Hematopoietic multipotent progenitor cell treated with erythropoietin and hydrocortisone succinate and interleukin-3 and kit ligand, for 4 days (in vitro differentiated cells): ENCODE measurements around the gene CNOT6.
A peak's percentile ranks its signal among the peaks of the same experiment; 100 is the strongest.

Experiments
- DNase-seq: peaks from one replicate; pipeline ENCODE4 v3.0.0-alpha.2; 2015

The CNOT6 gene

GRCh38 chr5:180602481-180603075 lies 108.4 kb downstream of the CNOT6 start:
- DNase-seq: no peak

DNA sequence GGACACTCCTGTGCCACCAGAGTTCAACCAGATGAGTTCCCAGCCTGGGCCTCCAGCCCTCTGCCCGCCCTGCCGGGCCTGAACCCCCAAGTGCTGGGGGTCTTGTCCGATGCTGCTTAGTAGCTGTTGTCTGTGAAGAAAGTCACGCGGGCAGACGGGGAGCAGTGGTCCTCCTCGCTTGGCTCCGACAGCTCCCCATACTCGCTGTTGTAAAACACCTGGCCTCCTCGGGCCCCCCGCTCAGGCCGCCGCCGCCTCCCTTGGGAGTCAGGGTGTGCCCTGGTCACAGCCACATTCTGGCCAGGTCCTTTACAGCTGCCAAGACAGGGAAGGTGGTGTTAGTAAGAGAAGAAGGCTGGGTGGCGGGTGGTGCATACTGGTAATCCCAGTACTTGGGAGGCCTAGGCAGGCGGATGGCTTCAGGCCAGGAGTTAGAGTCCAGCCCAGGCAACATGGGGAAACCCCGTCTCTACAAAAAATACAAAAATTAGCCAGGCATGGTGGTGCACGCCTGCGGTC lies 109.0 kb downstream of the CNOT6 start:
- DNase-seq: no peak

- no peak for DNase-seq
Observed at GRCh38 chr5:180604271-180604670, 110.1 kb downstream of the CNOT6 start.

GRCh38 chr5:180605554-180606214 lies 111.5 kb downstream of the CNOT6 start:
- peak; percentile 81 for DNase-seq

GRCh38 chr5:180606215-180606785 lies 112.1 kb downstream of the CNOT6 start:
- DNase-seq: no peak

DNA sequence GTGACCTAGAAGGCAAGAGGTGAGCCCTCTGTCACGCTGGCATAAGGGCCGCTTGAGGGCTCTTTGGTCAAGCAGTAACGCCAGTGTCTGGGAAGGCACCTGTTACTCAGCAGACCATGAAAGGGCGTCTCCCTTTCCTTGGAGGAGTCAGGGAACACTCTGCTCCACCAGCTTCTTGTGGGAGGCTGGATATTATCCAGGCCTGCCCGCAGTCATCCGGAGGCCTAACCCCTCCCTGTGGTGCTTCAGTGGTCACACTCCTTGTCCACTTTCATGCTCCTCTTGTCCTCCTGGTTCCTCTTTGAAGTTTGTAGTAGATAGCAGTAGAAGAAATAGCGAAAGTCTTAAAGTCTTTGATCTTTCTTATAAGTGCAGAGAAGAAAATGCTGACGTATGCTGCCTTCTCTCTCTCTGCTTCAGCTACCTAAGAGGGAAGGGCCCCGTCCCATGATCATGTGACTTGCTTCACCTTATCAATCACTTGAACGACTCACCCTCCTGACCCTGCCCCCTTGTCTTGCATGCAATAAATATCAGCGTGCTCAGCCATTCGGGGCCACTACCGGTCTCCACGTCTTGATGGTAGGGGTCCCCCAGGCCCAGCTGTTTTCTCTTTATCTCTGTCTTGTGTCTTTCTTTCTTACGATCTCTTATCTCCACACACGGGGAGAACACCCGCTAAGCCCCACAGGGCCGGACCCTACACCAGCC lies 113.8 kb downstream of the CNOT6 start:
- no peak for DNase-seq

DNA sequence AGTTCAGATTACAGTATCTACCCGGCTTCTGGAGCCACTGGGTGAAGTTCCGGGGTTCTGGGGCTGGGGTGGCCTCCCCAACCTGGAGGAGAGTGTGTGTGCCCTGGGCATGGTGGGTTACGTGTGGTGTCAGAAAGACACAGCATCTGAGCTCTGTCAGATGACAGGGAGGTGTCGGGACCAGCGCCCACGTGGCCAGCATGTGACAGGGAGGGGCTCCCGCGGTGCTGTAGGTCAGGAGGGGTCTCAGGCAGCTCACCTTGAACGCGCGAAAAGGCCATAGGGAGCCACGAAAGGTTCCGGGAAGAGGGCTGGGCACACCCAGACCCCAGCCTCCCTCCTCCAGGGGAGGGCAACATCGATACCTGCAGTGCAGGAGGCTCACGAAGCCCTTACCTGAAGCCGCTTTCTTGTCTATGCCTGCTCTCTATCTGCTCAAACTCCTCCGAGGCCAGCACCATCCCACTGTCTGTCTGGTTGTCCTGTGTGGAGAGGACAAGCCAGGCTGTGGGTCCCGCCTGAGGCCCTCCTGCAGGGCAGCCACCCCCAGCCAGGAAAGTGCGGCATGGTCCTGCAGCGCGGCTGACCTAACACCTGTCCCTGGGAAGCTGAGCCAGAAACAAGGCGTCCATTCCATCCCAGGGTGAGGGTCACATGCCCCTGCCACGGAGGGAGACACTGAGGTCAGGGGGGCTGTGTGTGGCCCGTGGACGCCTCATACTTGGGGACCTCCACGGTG lies 114.6 kb downstream of the CNOT6 start:
- DNase-seq: no peak

GRCh38 chr5:180609386-180609785 lies 115.2 kb downstream of the CNOT6 start:
- no peak for DNase-seq

- no peak for DNase-seq
Observed at GRCh38 chr5:180609817-180610550, 115.8 kb downstream of the CNOT6 start.

GRCh38 chr5:180611140-180611850 lies 117.1 kb downstream of the CNOT6 start:
- DNase-seq: peak; percentile 42

GRCh38 chr5:180612683-180613082 lies 118.5 kb downstream of the CNOT6 start:
- no peak for DNase-seq

GRCh38 chr5:180613188-180613813 lies 119.1 kb downstream of the CNOT6 start:
- DNase-seq: no peak

GRCh38 chr5:180613814-180614188 lies 119.6 kb downstream of the CNOT6 start:
- DNase-seq: no peak

DNA sequence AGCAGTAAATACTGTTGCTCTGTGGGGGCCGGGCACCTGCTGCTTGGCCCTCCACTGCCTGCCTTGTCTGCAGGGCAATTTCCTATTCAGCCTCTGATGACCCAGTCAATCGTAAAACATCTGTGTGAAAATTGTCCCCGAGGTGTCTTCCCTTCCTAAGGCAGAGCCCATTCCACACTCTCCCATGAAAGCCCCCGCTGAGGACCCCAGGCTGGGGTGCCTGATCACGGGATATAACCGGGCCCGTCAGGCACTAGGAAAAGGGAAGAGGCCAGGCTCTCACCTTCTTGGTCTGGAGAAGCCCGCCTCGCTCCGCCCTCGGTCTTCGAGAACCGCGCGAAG lies 124.3 kb downstream of the CNOT6 start:
- DNase-seq: peak; percentile 11

- DNase-seq: peak; percentile 75
Observed at GRCh38 chr5:180618829-180619562, 124.8 kb downstream of the CNOT6 start.

- DNase-seq: no peak
Observed at GRCh38 chr5:180619563-180619915, 125.4 kb downstream of the CNOT6 start.

GRCh38 chr5:180620014-180620413 lies 125.8 kb downstream of the CNOT6 start:
- no peak for DNase-seq

DNA sequence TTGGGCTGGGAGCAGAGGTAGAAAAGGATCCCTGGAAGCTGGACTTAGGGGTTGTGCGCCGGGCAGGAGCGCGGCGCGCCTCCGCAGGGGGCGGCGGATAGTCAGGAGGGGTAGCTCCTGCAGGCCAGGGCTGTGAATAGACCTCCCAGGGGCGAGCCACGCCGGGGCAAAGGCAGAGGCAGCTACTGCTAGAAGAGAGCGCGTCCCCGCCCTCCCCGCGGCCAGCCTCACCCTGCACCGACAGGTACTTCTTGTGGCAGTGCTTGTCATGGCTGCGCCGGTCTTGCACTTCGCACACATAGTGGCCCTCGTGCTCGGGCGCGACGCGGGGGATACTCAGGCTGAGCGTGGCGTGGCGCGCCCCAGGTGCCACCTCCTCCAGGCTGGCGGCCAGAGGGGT lies 127.1 kb downstream of the CNOT6 start:
- no peak for DNase-seq

DNA sequence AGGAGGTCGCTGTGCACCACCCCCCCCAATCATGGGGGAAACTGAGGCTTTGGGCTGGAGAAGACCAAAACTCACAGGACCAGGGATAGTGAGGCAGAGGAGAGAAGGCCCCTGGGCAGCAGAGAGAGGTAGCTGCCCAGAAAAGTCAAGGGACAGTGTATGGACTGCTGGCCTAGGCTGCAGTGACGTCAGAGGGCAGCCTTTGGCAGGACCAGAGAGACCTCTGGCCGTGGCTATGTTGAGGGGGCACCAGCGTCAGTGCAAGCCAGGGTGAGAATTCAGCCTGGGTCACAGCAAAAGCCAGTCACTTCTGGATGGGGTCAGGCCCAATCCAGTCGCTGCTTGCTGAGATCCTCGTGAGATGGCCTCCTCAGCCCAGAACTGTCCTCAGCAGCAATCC lies 128.7 kb downstream of the CNOT6 start:
- no peak for DNase-seq

DNA sequence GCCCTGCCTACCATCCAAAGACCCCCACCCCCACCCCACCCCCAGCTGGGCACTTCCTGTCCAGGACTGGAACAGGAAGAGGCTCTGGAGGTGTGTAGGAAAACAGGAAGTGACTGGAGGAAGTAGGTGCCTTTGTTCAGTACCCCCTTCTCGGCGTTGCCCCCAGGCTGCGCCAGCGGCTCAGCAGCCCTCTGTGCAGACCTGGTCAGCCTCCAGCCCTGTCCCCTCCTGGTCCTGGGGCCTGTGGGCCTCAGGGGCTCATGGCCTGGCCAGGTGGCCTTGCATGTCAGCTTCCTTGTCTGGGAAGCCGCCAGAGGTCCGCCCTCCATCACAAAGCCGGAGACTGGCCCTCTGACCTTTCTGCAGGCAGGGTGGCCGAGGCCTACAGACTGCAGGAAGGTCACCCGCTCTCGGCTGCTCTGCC lies 129.2 kb downstream of the CNOT6 start:
- DNase-seq: no peak

GRCh38 chr5:180623844-180624243 lies 129.7 kb downstream of the CNOT6 start:
- DNase-seq: no peak
